GM19351 (cell line): ENCODE data around the gene SEMA3B.
"Not testable (repeated sequence)": the region's sequence is repeated elsewhere in the genome, so short reads cannot be mapped to it uniquely, and the experiment has no call there.

Experiments
- ATAC-seq: cut with Tn5 transposase; IDR thresholded peaks from one replicate; pipeline ENCODE4 v1.9.1; 2021; ENCODE audit warnings: mild to moderate bottlenecking, moderate library complexity; ENCODE audit not compliant: unreplicated experiment

SEMA3B gene

GRCh38 chr3:50258029-50258680 lies 10.8 kb upstream of the SEMA3B start:
- ATAC-seq = no peak

- ATAC-seq = no peak
Measured at GRCh38 chr3:50258979-50259378, 10.0 kb upstream of the SEMA3B start.

GRCh38 chr3:50259432-50260026 lies 9.4 kb upstream of the SEMA3B start:
- ATAC-seq = no peak

GRCh38 chr3:50260027-50260941 lies 8.7 kb upstream of the SEMA3B start:
- peak; percentile 89 for ATAC-seq

GRCh38 chr3:50260942-50261441 lies 8.0 kb upstream of the SEMA3B start:
- ATAC-seq = no peak

GRCh38 chr3:50261505-50261904 lies 7.4 kb upstream of the SEMA3B start:
- ATAC-seq = no peak

- not testable (repeated sequence) for ATAC-seq
Measured at GRCh38 chr3:50262200-50262599, 6.7 kb upstream of the SEMA3B start.

GRCh38 chr3:50262778-50263177 lies 6.2 kb upstream of the SEMA3B start:
- no peak for ATAC-seq

GRCh38 chr3:50263478-50264382 lies 5.2 kb upstream of the SEMA3B start:
- ATAC-seq = no peak

- ATAC-seq = no peak
Measured at GRCh38 chr3:50264383-50264963, 4.5 kb upstream of the SEMA3B start.

GRCh38 chr3:50264964-50265485 lies 3.9 kb upstream of the SEMA3B start:
- no peak for ATAC-seq

- no peak for ATAC-seq
Measured at GRCh38 chr3:50265571-50265970, 3.4 kb upstream of the SEMA3B start.

GRCh38 chr3:50266017-50266416 lies 2.9 kb upstream of the SEMA3B start:
- no peak for ATAC-seq

GRCh38 chr3:50266836-50267235 lies 2.1 kb upstream of the SEMA3B start:
- ATAC-seq = no peak

- no peak for ATAC-seq
Measured at GRCh38 chr3:50267280-50267913, 1.6 kb upstream of the SEMA3B start.

- no peak for ATAC-seq
Measured at GRCh38 chr3:50268276-50268675, 671 bp upstream of the SEMA3B start.

GRCh38 chr3:50269460-50269859 lies 513 bp downstream of the SEMA3B start:
- no peak for ATAC-seq

- no peak for ATAC-seq
Measured at GRCh38 chr3:50269977-50270413, 1.0 kb downstream of the SEMA3B start.

- no peak for ATAC-seq
Measured at GRCh38 chr3:50270422-50271224, 1.7 kb downstream of the SEMA3B start.
